ENCODE data around the gene LMBRD2. TPM values are rescaled to one million over a fixed set of nuclear protein-coding genes. Genes with fewer than 3 reads are reported as not detected.

Gene LMBRD2
- total RNA-seq, 1 donor from 2014 or later = 12.1 TPM

GRCh38 chr5:36066001-36066539, 85.6 kb downstream of the LMBRD2 start:
- peaks cover 6% of the 10 kb centered on the region for H3K9me3 ChIP-seq (replicated peaks)
- peak overlapping the region; percentile 32 for H3K4me3 ChIP-seq
- peaks cover 60% of the 10 kb centered on the region for H3K27me3 ChIP-seq (ENCODE audit: low read depth)
- H3K27ac ChIP-seq (replicated peaks) = no peak overlapping the region
- DNase-seq = no peak
- TF ChIP-seq, protein P1, sequence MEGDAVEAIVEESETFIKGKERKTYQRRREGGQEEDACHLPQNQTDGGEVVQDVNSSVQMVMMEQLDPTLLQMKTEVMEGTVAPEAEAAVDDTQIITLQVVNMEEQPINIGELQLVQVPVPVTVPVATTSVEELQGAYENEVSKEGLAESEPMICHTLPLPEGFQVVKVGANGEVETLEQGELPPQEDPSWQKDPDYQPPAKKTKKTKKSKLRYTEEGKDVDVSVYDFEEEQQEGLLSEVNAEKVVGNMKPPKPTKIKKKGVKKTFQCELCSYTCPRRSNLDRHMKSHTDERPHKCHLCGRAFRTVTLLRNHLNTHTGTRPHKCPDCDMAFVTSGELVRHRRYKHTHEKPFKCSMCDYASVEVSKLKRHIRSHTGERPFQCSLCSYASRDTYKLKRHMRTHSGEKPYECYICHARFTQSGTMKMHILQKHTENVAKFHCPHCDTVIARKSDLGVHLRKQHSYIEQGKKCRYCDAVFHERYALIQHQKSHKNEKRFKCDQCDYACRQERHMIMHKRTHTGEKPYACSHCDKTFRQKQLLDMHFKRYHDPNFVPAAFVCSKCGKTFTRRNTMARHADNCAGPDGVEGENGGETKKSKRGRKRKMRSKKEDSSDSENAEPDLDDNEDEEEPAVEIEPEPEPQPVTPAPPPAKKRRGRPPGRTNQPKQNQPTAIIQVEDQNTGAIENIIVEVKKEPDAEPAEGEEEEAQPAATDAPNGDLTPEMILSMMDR (IDR thresholded peaks at IDR 0.05; ENCODE audit: borderline replicate concordance) = no peak
- intact Hi-C loops (cut with micrococcal nuclease) = no loop called here
- no peaks in the 10 kb centered on the region for H3K36me3 ChIP-seq
- H3K4me1 ChIP-seq = no peaks in the 10 kb centered on the region

- Histone ChIP-seq H3K27ac (replicated peaks) (no peak overlapping the region), H3K9me3 (replicated peaks) (peaks cover 6% of the 10 kb centered on the region), H3K36me3 (no peaks in the 10 kb centered on the region), H3K4me3 (no peak overlapping the region), H3K27me3 (ENCODE audit: low read depth) (peaks cover 52% of the 10 kb centered on the region), H3K4me1 (no peaks in the 10 kb centered on the region)
- no peak for DNase-seq
- TF ChIP-seq, protein P1 (IDR thresholded peaks at IDR 0.05; ENCODE audit: borderline replicate concordance) = no peak
- intact Hi-C loops (cut with micrococcal nuclease) = no loop called here
Measured at GRCh38 chr5:36060420-36060887, 91.2 kb downstream of the LMBRD2 start.

DNA sequence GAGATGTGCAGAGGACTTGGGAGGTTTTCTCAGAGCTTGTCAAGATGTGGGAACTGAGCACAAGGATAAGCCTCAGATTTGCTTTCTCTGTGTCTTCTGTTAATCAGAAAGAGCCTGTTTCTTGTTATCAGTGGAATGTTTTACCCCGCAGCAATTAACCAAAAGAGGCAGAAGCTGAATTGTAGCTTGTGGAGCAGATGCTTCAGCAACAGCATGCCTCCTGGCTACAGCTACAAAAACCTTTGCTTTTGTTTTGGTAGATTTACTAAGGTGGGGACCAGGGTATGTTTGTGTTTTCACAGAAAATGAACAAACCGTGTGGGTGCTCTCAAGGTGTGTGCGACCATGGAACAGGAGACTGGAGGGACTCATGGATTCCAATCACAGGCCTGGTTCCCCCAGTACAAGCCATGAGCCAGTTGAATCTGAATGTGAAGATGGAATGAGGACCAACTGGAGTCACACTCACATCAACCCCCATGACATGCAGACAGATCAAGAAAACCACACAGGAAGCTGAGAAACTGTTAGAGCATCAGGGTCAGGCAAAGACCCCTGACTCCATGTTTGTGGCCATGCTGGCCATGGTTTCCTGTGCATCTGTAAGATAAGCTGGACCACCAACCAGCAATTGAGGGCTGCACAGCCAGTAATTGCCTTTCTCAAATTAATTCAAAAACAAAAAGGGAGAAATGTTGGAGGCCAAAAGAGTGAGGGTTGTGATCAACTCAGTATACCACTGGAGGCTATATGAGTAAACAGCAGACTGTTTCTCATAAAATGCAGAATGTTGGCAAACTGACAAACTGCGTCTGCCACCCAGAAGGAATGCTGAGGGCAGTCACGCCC, 91.9 kb downstream of the LMBRD2 start:
- no peak overlapping the region for H3K4me3 ChIP-seq
- H3K27ac ChIP-seq (replicated peaks) = no peak overlapping the region
- no peak for DNase-seq
- H3K27me3 ChIP-seq (ENCODE audit: low read depth) = peaks cover 45% of the 10 kb centered on the region
- intact Hi-C loops (cut with micrococcal nuclease) = no loop called here
- H3K36me3 ChIP-seq = no peaks in the 10 kb centered on the region
- H3K4me1 ChIP-seq = no peaks in the 10 kb centered on the region
- peaks cover 6% of the 10 kb centered on the region for H3K9me3 ChIP-seq (replicated peaks)
- TF ChIP-seq, protein P1 (IDR thresholded peaks at IDR 0.05; ENCODE audit: borderline replicate concordance) = no peak

DNA sequence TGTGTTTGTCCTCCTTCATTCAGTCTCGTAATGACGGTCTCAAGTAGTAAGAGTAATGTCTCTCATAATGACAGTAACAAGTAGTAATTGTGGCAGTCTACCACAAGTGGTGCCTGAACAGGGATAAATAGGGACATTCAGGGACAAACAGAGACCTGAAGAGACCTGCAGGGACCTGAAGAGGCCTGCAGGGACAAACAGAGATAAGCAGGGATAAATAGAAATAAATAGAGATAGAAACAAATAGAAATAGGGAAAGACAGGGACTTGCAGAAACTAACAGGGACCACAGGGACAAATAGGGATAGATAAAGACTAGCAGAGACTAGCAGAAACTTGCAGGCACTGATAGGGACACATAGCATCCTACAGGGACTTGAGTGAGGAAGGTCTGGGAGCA, 92.9 kb downstream of the LMBRD2 start:
- TF ChIP-seq, protein P1 (IDR thresholded peaks at IDR 0.05; ENCODE audit: borderline replicate concordance) = no peak

GRCh38 chr5:36057386-36057785, 94.3 kb downstream of the LMBRD2 start:
- DNase-seq = no peak
- H3K9me3 ChIP-seq (replicated peaks) = no peaks in the 10 kb centered on the region
- H3K27ac ChIP-seq (replicated peaks) = no peak overlapping the region
- TF ChIP-seq, protein P1 (IDR thresholded peaks at IDR 0.05; ENCODE audit: borderline replicate concordance) = no peak
- H3K27me3 ChIP-seq (ENCODE audit: low read depth) = peaks cover 23% of the 10 kb centered on the region
- H3K36me3 ChIP-seq = no peaks in the 10 kb centered on the region
- H3K4me3 ChIP-seq = no peak overlapping the region
- intact Hi-C loops (cut with micrococcal nuclease) = no loop called here
- H3K4me1 ChIP-seq = no peaks in the 10 kb centered on the region

More for the DNA sequence above, 92.9 kb downstream of the LMBRD2 start:
- Histone ChIP-seq H3K4me1 (no peaks in the 10 kb centered on the region), H3K36me3 (no peaks in the 10 kb centered on the region), H3K27me3 (ENCODE audit: low read depth) (peaks cover 35% of the 10 kb centered on the region), H3K27ac (replicated peaks) (no peak overlapping the region), H3K9me3 (replicated peaks) (peaks cover 6% of the 10 kb centered on the region), H3K4me3 (no peak overlapping the region)
- no peak for DNase-seq
- intact Hi-C loops (cut with micrococcal nuclease) = no loop called here
